Measurements from ENCODE around the gene GIPC3.
A peak's percentile ranks its signal among the peaks of the same experiment; 100 is the strongest.

GIPC3 gene

DNA sequence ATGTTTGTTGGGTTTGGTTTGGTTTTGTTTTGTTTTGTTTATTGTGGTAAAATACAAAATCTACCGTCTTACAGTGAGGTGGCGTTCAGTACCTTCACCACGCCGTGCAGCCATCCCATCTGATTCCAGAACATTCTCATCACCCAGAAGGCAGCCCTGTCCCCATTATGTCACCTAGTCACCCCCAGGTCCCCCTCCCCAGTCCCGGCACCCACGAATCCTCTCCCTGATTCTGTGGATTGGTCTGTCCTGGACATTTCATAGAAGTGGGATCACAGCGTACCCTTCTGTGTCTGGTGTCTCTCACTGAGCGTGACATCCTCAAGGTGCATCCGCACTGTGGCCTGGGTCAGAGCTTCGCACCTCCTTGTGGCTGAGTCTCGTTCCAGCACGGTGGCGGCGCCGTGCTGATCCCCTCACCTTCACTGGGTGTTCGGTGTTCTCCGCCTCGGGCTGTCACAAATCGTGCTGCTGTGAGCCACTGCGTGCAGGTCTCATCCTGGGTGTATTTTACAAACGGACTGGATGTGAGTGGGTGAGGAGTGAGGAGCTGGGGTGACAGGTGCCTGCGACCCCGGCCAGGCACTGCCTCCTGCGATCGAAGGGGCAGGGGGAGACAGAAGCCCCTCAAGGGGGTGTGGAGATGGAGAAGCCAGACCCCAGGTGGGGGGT, 46.9 kb upstream of the GIPC3 start:
- TF ChIP-seq, protein P1, sequence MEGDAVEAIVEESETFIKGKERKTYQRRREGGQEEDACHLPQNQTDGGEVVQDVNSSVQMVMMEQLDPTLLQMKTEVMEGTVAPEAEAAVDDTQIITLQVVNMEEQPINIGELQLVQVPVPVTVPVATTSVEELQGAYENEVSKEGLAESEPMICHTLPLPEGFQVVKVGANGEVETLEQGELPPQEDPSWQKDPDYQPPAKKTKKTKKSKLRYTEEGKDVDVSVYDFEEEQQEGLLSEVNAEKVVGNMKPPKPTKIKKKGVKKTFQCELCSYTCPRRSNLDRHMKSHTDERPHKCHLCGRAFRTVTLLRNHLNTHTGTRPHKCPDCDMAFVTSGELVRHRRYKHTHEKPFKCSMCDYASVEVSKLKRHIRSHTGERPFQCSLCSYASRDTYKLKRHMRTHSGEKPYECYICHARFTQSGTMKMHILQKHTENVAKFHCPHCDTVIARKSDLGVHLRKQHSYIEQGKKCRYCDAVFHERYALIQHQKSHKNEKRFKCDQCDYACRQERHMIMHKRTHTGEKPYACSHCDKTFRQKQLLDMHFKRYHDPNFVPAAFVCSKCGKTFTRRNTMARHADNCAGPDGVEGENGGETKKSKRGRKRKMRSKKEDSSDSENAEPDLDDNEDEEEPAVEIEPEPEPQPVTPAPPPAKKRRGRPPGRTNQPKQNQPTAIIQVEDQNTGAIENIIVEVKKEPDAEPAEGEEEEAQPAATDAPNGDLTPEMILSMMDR (IDR thresholded peaks at IDR 0.05; ENCODE audit: borderline replicate concordance, insufficient read depth, low read depth, low read length): no peak
- H3K4me3 ChIP-seq (ENCODE audit: low read depth, low read length): no peak overlapping the region

- H3K4me3 ChIP-seq (ENCODE audit: low read depth, low read length): no peak within 1 kb of the TSS
- TF ChIP-seq, protein P1 (IDR thresholded peaks at IDR 0.05; ENCODE audit: borderline replicate concordance, insufficient read depth, low read depth, low read length): no peak
Measured at GRCh38 chr19:3538965-3539755, 46.1 kb upstream of the GIPC3 start, which contains the start of gene TEKTIP1. Gene TEKTIP1, plus strand, starts transcription at chr19:3539174. Its CDS starts 4 bp downstream, at chr19:3539178.

- H3K4me3 ChIP-seq (ENCODE audit: low read depth, low read length): no peak overlapping the region
- TF ChIP-seq, protein P1 (IDR thresholded peaks at IDR 0.05; ENCODE audit: borderline replicate concordance, insufficient read depth, low read depth, low read length): no peak
Measured at GRCh38 chr19:3539756-3540118, 45.5 kb upstream of the GIPC3 start.

DNA sequence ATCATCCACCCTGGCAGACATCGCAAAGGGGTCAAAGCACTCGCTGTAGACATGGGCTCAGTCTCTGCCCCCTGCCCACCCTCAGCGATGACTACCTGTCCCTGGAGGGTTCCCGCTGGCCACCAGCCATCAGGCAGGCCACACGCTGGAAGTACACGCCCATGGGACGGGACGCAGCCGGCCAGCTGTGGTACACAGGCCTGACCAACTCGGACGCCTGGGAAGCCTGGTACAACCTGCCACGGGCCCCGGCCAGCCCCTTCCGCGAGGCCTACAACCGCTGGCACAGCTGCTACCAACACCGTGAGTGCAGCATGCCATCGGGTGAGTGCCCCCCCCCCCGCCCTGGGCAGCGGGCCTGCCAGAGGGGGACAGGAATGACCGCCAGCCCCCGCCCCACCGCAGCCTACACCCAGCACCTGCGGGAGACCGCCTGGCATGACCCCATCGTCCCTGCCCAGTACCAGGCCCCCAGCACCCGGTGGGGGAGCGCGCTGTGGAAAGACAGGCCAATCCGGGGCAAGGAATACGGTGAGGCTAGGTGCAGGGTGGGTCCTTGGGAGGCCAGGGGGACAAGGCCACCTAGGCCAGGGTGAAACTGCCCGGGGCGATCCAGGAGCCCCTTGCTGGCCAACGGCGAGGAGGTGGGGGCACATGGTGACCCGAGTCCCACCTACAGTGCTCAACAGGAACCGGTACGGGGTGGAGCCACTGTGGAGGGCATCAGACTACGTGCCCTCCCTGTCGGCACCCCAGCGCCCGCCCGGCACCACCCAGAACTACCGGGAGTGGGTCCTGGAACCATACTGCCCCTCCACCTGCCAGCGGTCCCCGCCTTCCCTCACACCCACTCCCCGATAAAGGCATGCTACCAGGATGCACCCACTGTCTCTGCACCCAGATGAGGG, 41.9 kb upstream of the GIPC3 start:
- TF ChIP-seq, protein P1 (IDR thresholded peaks at IDR 0.05; ENCODE audit: borderline replicate concordance, insufficient read depth, low read depth, low read length): no peak
- no peak overlapping the region for H3K4me3 ChIP-seq (ENCODE audit: low read depth, low read length)

DNA sequence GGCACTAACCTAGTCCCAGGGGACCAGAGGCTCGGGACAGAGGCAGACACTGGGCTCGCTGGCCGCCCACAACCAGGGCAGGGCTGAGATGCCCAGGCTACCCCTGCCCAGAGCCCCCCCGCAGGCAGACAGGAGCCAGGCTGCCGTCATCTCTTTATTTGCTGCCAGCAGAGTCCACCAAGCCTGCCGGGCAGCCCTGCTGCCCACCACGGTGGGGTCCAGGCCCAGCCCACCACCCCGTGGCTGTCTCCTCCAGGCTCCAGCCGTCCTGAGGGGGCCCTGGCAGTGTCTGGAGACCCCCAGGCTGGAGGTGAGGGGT, 41.3 kb upstream of the GIPC3 start:
- TF ChIP-seq, protein P1 (IDR thresholded peaks at IDR 0.05; ENCODE audit: borderline replicate concordance, insufficient read depth, low read depth, low read length): no peak
- no peak overlapping the region for H3K4me3 ChIP-seq (ENCODE audit: low read depth, low read length)

DNA sequence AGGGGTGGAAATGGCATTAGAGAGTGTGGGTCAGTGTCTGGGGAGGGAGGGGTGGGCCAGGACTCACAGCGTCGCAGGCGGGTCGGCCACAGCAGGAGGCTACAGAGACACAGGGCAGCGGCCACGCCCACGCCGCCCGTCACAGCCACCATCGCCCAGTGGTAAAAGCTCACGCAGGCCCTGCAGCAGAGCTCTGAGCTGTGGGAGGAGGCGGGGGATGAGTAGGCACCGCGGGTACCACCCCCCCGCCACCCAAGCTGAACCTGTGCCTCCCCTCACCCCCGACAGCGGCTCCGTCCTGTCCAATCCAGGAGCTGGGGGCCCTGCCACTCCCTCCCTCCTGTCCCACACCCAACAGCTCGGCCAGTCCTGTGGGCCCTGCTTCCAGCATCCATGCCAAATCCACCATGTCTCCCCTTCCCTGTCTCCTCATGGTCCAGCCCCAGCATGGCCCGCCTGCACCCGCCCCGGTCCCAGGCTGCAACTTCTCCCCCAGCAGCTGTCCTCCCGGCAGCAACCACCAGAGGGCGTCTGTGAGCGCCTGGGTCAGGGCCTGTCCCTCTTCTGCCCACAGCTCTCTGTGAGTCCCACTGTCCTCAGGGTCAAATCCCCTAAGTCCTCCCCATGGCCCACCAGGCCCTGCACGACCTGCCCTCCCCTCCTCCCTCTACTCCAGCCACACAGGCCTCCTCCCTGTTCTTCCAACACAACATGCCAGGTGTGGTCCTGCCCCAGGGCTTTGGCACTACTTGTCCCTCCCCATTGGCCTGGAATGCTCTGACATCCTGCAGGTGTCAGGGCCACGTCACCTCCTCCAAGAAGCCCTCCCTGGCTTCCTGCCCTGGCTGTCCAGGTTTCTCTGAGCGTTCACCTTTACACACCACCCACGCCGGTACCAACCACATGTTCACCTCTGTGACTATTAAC, 40.3 kb upstream of the GIPC3 start:
- TF ChIP-seq, protein P1 (IDR thresholded peaks at IDR 0.05; ENCODE audit: borderline replicate concordance, insufficient read depth, low read depth, low read length): peak; percentile 97
- H3K4me3 ChIP-seq (ENCODE audit: low read depth, low read length): no peak overlapping the region
